Prostate gland (tissue), 2 donors: ENCODE results near the gene TSHZ2.

Experiments used
- POLR2AphosphoS5 ChIP-seq: sonication (generic); formaldehyde crosslinking; IDR thresholded peaks from one replicate; pipeline ENCODE4 v1.6.1; 2017; ENCODE audit warnings: antibody characterized with exemption
- TF ChIP-seq, protein P1 (sequence below), 4 experiments: fragments of 200-600 bp in 2 of 4; fragments of 450-650 bp in 2 of 4; sonication (generic) in 2 of 4; IDR thresholded peaks; 1 replicate in 3 of 4; 2 replicates in 1 of 4; pipeline ENCODE4 v1.5.1; 2016 to 2019; ENCODE audit warnings: antibody characterized with exemption in 4 of 4, mild to moderate bottlenecking in 2 of 4, moderate library complexity in 2 of 4

DNA sequence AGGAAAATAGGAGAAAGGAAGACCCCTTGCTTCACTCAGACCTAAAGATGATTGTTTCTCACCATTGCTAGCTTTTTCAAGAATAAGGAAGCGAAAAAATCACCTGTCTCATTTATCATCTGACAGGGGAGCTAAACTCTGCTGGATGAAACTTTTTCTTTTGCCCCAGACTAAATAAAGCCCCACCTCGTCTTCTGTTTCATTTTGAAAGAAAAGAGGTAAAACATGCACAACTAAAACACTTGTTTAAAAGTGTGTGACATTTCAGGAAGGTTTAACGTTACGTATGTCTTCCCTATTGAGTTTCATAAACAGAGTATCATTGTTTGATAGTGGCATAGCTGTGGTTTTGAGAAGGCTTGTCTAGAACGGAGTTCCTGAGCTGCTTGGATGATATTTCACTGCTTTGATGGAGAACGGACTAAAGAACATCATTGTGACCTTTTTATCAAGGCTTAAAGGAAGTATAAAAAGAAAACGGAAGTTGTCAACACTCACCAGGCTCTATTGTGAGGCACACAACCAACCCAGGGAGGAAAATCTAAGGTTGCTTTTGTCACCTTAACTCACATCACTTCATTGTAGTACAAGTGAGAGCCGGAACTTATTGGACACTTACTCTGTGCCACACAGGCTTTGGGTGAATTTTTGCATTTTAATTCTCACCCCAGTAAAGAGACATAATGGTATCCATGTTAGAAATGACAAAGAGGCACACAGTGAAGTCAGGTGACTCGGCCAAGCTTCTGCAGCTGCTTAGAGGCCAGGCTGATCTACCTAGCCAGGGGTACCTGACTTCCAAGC is 29.5 kb downstream of the TSHZ2 start:
- TF ChIP-seq, protein P1, sequence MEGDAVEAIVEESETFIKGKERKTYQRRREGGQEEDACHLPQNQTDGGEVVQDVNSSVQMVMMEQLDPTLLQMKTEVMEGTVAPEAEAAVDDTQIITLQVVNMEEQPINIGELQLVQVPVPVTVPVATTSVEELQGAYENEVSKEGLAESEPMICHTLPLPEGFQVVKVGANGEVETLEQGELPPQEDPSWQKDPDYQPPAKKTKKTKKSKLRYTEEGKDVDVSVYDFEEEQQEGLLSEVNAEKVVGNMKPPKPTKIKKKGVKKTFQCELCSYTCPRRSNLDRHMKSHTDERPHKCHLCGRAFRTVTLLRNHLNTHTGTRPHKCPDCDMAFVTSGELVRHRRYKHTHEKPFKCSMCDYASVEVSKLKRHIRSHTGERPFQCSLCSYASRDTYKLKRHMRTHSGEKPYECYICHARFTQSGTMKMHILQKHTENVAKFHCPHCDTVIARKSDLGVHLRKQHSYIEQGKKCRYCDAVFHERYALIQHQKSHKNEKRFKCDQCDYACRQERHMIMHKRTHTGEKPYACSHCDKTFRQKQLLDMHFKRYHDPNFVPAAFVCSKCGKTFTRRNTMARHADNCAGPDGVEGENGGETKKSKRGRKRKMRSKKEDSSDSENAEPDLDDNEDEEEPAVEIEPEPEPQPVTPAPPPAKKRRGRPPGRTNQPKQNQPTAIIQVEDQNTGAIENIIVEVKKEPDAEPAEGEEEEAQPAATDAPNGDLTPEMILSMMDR (IDR thresholded peaks at IDR 0.05): no peak
- no peak for TF ChIP-seq POLR2AphosphoS5
